Keratinocyte (primary cell): ENCODE data around the gene SIK2. TPM values are rescaled to one million over a fixed set of nuclear protein-coding genes. Genes with fewer than 3 reads are reported as not detected.

Experiments
- DNase-seq: peaks from one replicate; pipeline ENCODE4 v3.0.0-alpha.2; 2011; ENCODE audit warnings: low read depth, missing footprints, low spot score
- FAIRE-seq: peaks from 2 replicates; lab custom pipeline; 2011; peaks lifted over from hg19 to GRCh38; lab: Jason Lieb, UNC
- H2AFZ ChIP-seq: 2 replicates; pipeline ENCODE4 v1.6.0; 2012; ENCODE audit warnings: low read length, control low read depth, inconsistent platforms; ENCODE audit not compliant: control insufficient read depth
- H3K27ac ChIP-seq: 2 replicates; pipeline ENCODE4 v1.5.1; 2011; ENCODE audit warnings: low read length; ENCODE audit not compliant: control insufficient read depth, insufficient read depth
- H3K27me3 ChIP-seq: 3 replicates; pipeline ENCODE4 v1.6.0; 2011; ENCODE audit warnings: low read length; ENCODE audit not compliant: control insufficient read depth, insufficient read depth; ENCODE audit errors: extremely low read depth
- H3K36me3 ChIP-seq, 2 experiments: 2 replicates in 1 of 2; 3 replicates in 1 of 2; pipeline ENCODE4 v1.5.1; 2011; ENCODE audit warnings: low read length in 2 of 2, mild to moderate bottlenecking in 1 of 2; ENCODE audit not compliant: control insufficient read depth in 2 of 2, insufficient read depth in 2 of 2; ENCODE audit errors: extremely low read depth in 1 of 2
- H3K4me1 ChIP-seq: 3 replicates; pipeline ENCODE4 v1.5.1; 2011; ENCODE audit warnings: low read length; ENCODE audit not compliant: control insufficient read depth, insufficient read depth; ENCODE audit errors: extremely low read depth
- H3K4me2 ChIP-seq: 3 replicates; pipeline ENCODE4 v1.6.0; 2011; ENCODE audit warnings: low read depth, low read length; ENCODE audit not compliant: control insufficient read depth, insufficient read depth; ENCODE audit errors: extremely low read depth
- H3K4me3 ChIP-seq, 3 experiments: fragments of 200-600 bp in 1 of 3; sonication (generic) in 1 of 3; 2 replicates in 2 of 3; 3 replicates in 1 of 3; pipeline ENCODE4 v1.5.1; 2011 to 2016; ENCODE audit warnings: low read length in 3 of 3, mild to moderate bottlenecking in 3 of 3, control low read depth in 2 of 3, inconsistent platforms in 1 of 3, low read depth in 1 of 3, mixed read lengths in 1 of 3, mixed run types in 1 of 3, moderate library complexity in 1 of 3; ENCODE audit not compliant: control insufficient read depth in 2 of 3, insufficient read depth in 2 of 3; ENCODE audit errors: extremely low read depth in 1 of 3
- H3K79me2 ChIP-seq: 2 replicates; pipeline ENCODE4 v1.6.0; 2012; ENCODE audit warnings: low read length; ENCODE audit not compliant: control insufficient read depth, insufficient read depth
- H3K9ac ChIP-seq: 3 replicates; pipeline ENCODE4 v1.6.0; 2011; ENCODE audit warnings: low read length; ENCODE audit not compliant: control insufficient read depth, insufficient read depth; ENCODE audit errors: extremely low read depth
- H3K9me1 ChIP-seq: 3 replicates; pipeline ENCODE4 v1.6.0; 2011; ENCODE audit warnings: low read length; ENCODE audit not compliant: control insufficient read depth, insufficient read depth; ENCODE audit errors: extremely low read depth
- H3K9me3 ChIP-seq: 2 replicates; pipeline ENCODE4 v1.5.1; 2012; ENCODE audit warnings: low read depth, low read length; ENCODE audit not compliant: control insufficient read depth
- H4K20me1 ChIP-seq: 3 replicates; pipeline ENCODE4 v1.6.0; 2011; ENCODE audit warnings: low read length; ENCODE audit not compliant: control insufficient read depth, insufficient read depth; ENCODE audit errors: extremely low read depth
- CTCF ChIP-seq, 3 experiments: IDR thresholded peaks in 1 of 3; conservative IDR thresholded peaks in 1 of 3; optimal IDR thresholded peaks in 1 of 3; 2 replicates in 2 of 3; 3 replicates in 1 of 3; pipeline versions ENCODE3 to v1.5.1; 2011; ENCODE audit warnings: low read length in 3 of 3, mild to moderate bottlenecking in 3 of 3, moderate library complexity in 2 of 3, control low read depth in 1 of 3, inconsistent platforms in 1 of 3; ENCODE audit not compliant: insufficient read depth in 2 of 3; ENCODE audit errors: extremely low read depth in 1 of 3
- EZH2 ChIP-seq: IDR thresholded peaks from one replicate; pipeline ENCODE4 v1.6.1; 2012; ENCODE audit warnings: inconsistent platforms, mild to moderate bottlenecking, low read length, moderate library complexity
- dilution Hi-C: fragments of 300-500 bp; cut with MboI; formaldehyde crosslinking; loops from one replicate; pipeline ENCODE4 v1.7.0; 2020; ENCODE audit warnings: low sequenced_read_pairs; ENCODE audit not compliant: extremely low pct_ligation_motif_present
- polyA minus RNA-seq, 3 experiments: library from RNA; depleted of rRNA, polyadenylated mRNA; stranded (reverse); fragments of >200 nt; gene quantifications; 1 replicate in 1 of 3; 2 replicates in 1 of 3; 3 replicates in 1 of 3; pipeline ENCODE4 v1.2.3, GENCODE V29; 2011
- polyA plus RNA-seq, 5 experiments: library from polyadenylated mRNA; depleted of rRNA in 3 of 5; stranded (reverse) in 3 of 5; stranded (forward) in 1 of 5; unstranded in 1 of 5; fragments of >200 nt; gene quantifications; 1 replicate in 1 of 5; 2 replicates in 3 of 5; 3 replicates in 1 of 5; pipeline versions ENCODE4 v1.2.1 to v1.2.3, GENCODE V29; 2011 to 2012; ENCODE audit warnings: missing spikeins in 2 of 5, low read depth in 1 of 5, low replicate concordance in 1 of 5

Gene SIK2
- polyA plus RNA-seq = 10.0 to 12.2 TPM (median 11.9 TPM) in 3 replicates
- 2.3 TPM for polyA plus RNA-seq (2011; ENCODE audit: low read depth)
- 6.7 and 10.2 TPM in 2 replicates for polyA plus RNA-seq (2011; cell fraction: cytosol; rRNA removed)
- 18.1 and 19.3 TPM in 2 replicates for polyA plus RNA-seq (2011; cell fraction: nucleus; rRNA removed)
- polyA plus RNA-seq (2012; ENCODE audit: low replicate concordance) = 5.8 and 8.5 TPM in 2 replicates
- polyA minus RNA-seq = 15.6 to 59.7 TPM (median 20.1 TPM) in 3 replicates
- 7.5 TPM for polyA minus RNA-seq (2011; cell fraction: cytosol; rRNA and poly(A)+ RNA removed)
- polyA minus RNA-seq (2011; cell fraction: nucleus; rRNA and poly(A)+ RNA removed) = 12.0 and 25.4 TPM in 2 replicates

- no peak for FAIRE-seq
Measured at GRCh38 chr11:111601979-111602864, at the start of gene SIK2. Gene SIK2 (plus strand): TSS chr11:111602449. CDS start chr11:111602564, 115 bp downstream.

GRCh38 chr11:111554532-111554931, 47.7 kb upstream of the SIK2 start:
- FAIRE-seq (peak; percentile 83), DNase-seq (peak; percentile 21)
- peak overlapping the region; percentile 63 for H3K9ac ChIP-seq
- H3K9me3 ChIP-seq = peaks cover 5% of the 10 kb centered on the region
- peak overlapping the region in 1 of 3 experiments; percentile 6 for H3K4me3 ChIP-seq
- peak overlapping the region; percentile 94 for H3K27ac ChIP-seq
- H3K4me1 ChIP-seq = peaks cover 25% of the 10 kb centered on the region
- H3K27me3 ChIP-seq = no peaks in the 10 kb centered on the region
- H3K79me2 ChIP-seq = no peaks in the 10 kb centered on the region
- H3K4me2 ChIP-seq = peak overlapping the region; percentile 82
- H4K20me1 ChIP-seq = no peaks in the 10 kb centered on the region
- TF ChIP-seq CTCF (optimal IDR thresholded peaks at IDR 0.05 in 1 of 3, IDR thresholded peaks at IDR 0.05 in 1 of 3, conservative IDR thresholded peaks at IDR 0.05 in 1 of 3; ENCODE audit: extremely low read depth in 1 of 3, insufficient read depth in 2 of 3, low read length in 3 of 3) (no peak), EZH2 (no peak)
- dilution Hi-C loops = no loop called here
- H3K36me3 ChIP-seq = no peaks in the 10 kb centered on the region
- no peak overlapping the region for H2AFZ ChIP-seq
- H3K9me1 ChIP-seq = no peaks in the 10 kb centered on the region

More at GRCh38 chr11:111601979-111602864, at the start of gene SIK2:
- peak; percentile 49 for DNase-seq
- H3K4me1 ChIP-seq = peaks cover 20% of the 10 kb centered on the region
- no peaks in the 10 kb centered on the region for H3K36me3 ChIP-seq
- peaks cover 43% of the 10 kb centered on the region for H3K79me2 ChIP-seq
- TF ChIP-seq EZH2 = no peak
- TF ChIP-seq CTCF (optimal IDR thresholded peaks at IDR 0.05 in 1 of 3, IDR thresholded peaks at IDR 0.05 in 1 of 3, conservative IDR thresholded peaks at IDR 0.05 in 1 of 3; ENCODE audit: extremely low read depth in 1 of 3, insufficient read depth in 2 of 3, low read length in 3 of 3) = peak; percentile 78 to 97 (median 94)
- dilution Hi-C loops = no loop called here
- no peaks in the 10 kb centered on the region for H3K9me1 ChIP-seq
- H3K4me3 ChIP-seq = peak within 1 kb of the TSS; percentile 72 to 92 (median 87)
- H3K27ac ChIP-seq = peak within 1 kb of the TSS; percentile 92
- H3K27me3 ChIP-seq = no peaks in the 10 kb centered on the region
- peak within 1 kb of the TSS; percentile 95 for H3K9ac ChIP-seq
- no peaks in the 10 kb centered on the region for H3K9me3 ChIP-seq
- H2AFZ ChIP-seq = peak within 1 kb of the TSS; percentile 88
- no peaks in the 10 kb centered on the region for H4K20me1 ChIP-seq
- H3K4me2 ChIP-seq = peak within 1 kb of the TSS; percentile 90
